Renal cortical epithelial cell (primary cell): ENCODE results near the gene NME7. TPM values are rescaled to one million over a fixed set of nuclear protein-coding genes. Genes with fewer than 3 reads are reported as not detected.
A peak's percentile ranks its signal among the peaks of the same experiment; 100 is the strongest.

Experiments
- DNase-seq: peaks from one replicate; pipeline ENCODE4 v3.0.0-alpha.2; 2011; ENCODE audit warnings: low read depth
- total RNA-seq: library from RNA; depleted of rRNA; stranded (reverse); fragments of >200 nt; gene quantifications from 2 replicates; pipeline ENCODE4 v1.2.3, GENCODE V29; 2014

The NME7 gene
- total RNA-seq, 1 donor from 2014 or later = 41.7 TPM

DNA sequence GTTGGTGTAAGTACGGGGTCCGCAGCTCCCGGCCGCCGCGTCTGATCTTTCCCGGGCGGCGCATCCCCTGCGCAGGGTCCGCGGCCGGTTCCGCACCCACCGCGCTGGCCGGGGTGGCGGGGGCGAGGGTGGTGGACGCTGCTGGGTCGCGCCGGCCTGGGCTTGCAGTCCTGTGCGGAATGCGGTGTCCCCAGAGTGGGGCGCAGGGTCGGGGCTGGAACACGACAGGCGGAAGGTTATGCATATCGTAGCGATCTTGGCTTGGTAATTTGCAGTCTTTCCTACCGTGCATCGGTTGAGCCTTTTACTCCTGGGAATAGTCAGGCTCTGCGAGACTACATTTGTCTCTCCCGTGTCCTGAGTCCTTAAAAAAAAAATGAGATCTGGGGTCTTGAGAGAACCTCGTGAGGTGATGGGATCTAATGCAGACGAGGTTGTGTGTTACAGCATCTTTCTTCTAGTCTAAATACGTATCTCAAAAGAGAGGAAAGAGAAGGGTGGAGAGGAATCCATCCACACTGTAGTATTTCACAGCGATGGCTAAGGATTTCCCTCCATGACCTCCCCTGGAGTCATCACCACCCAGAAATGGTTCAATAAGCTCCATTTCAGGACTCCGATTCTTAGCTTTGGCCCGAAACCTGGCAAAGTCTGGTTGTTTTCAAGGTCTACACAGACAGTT, 260.5 kb downstream of the NME7 start:
- no peak for DNase-seq

DNA sequence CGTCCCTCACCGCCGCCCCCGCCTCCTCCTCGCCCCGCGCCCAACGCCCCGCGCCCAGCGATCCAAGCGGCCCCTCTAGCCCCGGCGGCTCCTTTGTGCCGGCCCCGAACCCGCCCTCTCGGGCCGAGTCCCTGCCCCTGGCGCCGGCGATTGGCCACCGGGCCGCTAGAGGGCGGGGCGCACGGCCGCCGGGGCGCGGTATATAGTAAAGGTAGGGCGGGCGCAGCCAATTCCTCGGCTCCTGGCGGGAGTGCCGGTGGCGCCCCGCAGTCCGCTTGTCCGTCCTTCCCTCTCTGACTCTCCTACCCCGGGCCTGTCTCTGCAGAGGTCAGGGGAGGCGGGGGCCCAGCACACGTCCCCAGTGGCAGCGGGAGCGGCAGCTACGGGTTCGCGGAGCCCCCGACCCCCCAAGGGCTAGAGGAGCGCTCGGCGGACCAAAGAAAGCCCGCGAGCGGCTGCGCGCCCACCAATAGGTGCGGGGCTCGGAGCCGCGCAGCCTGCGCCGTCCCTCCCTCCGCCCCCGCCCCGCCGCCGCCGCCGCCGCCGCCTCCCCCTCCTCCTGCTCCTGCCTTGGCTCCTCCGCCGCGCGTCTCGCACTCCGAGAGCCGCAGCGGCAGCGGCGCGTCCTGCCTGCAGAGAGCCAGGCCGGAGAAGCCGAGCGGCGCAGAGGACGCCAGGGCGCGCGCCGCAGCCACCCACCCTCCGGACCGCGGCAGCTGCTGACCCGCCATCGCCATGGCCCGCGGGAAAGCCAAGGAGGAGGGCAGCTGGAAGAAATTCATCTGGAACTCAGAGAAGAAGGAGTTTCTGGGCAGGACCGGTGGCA, 261.3 kb downstream of the NME7 start, which contains the start of gene ATP1B1:
ATP1B1 (plus strand) TSS at position 596 of the 826 bp plus-strand sequence; CDS start at position 736, 140 bp downstream.
- no peak for DNase-seq

DNA sequence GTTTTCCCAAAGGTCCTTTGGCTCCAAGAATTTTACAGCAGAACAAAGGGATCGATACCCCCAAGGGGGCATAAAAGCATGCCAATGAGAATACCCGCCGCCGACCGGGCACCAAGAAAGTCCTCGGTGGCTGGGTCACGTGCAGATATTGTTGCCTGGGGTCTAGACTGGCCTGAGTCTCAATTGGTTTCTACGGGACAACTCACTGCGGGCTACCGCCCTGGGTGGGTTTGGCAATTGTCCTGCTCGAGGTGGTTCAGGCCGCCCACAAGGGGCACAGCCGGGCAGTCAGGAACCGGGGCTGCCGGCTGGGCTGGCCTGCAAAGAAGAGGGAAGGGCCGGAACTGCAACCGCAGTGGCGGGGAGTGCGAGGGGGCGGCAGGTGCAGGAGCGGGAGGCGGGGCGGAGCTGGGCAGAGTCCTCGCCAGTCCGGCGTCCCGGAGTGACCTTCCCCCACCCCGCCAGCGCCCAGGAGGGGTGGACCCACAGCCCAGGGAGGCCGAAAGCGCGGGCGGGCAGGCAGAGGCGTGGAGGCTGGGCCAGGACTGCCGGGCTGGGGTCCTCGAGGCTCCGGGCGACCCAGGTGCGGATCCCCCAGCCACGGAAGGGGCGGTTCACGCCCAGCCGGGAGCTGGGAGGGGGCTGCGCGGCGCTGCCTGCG, 262.0 kb downstream of the NME7 start:
- peak; percentile 77 for DNase-seq

DNA sequence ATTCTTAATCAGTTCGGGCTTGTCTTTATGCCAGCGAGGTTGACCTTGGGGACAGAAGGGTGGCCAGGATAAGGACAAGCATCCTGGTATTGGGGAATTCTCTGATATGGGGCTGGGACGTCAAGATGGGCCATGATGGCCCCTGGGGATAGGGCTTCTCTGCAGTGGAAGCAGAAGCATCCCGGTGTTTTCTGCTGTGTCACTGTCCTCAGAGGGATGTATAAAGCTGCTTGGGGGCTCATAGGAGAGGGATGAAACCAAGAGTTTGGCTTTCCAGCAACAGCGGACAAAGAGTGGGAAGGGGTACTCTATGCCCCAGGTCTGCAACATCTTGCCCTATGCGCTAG, 262.5 kb downstream of the NME7 start:
- no peak for DNase-seq

DNA sequence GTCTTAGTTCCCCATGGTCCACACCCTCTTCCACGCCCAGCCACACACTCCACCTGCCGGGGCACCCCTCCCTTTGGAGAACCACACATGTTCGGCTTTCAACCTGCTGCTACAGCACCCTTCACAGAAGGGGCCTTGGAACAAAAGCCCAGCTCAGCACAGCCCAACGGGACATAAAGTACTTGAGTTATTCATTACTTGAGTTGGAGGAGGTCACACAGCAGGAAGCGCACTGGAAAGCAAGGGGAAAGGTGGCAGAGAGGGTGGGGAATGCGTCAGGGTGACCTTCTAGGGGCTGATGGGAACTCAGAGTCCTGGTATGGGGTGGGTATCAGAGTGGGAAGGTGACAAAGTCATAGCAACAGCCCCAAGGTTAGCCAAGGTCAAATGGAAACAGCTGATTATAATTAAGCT, 264.1 kb downstream of the NME7 start:
- DNase-seq = peak; percentile 79

DNA sequence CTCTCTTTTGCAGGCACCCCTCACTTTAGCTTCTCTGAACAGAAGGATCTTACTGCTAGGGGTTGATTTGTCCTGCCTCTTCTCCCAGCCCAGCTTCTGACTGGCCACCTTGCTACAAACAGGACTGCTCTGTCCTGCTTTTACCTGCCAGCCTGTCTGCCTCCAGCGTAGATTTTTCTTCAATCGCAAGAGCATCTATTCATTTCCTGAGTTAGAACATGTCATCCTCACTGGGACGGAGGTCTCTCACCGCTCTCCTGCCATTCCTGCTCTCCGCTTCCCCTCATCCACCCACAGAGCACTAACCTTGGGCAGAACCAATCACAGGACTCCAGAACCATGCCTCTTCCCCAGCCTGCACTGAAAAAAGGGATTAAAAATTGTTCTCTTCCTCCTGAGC, 264.6 kb downstream of the NME7 start:
- no peak for DNase-seq

DNA sequence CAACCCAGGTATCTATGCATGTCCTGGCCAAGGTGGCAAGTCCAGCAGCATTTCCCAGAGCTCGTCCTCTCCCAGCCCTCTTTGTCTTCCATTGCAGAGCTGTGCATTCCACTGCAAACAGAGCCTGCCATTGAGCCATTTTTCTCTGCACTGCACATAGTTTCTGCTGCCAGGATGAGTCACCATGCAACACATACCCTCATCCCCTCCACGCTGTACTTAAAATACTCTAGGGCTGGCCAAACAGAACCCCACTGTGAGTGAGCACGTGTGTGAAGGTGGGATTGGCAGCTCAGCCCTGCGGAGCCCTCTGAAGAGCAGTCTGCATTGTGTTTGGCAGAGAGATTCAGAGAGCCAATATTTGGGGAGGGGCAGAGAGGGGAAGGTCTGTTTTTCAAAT, 265.0 kb downstream of the NME7 start:
- DNase-seq = peak; percentile 87

DNA sequence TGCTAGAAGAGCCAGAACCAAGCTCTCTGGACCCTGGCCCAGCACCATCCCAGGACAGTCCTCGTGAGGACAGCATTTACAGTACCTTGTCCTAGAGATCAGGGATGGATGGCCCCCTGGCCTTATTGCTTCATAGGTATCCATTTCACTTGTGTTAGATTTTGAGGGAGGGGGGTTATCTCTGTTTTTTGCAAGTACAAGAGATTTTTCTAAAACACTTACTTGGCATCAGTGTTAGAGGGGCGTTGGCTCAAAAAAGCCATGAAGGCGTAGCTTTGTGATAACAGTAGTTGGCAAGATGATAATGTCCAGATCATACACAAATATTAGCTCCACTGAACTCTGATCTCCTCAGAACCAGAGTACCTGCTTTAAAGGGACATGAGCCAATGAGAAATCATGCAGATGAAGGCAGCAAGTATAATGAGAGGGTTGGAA, 266.9 kb downstream of the NME7 start:
- no peak for DNase-seq

DNA sequence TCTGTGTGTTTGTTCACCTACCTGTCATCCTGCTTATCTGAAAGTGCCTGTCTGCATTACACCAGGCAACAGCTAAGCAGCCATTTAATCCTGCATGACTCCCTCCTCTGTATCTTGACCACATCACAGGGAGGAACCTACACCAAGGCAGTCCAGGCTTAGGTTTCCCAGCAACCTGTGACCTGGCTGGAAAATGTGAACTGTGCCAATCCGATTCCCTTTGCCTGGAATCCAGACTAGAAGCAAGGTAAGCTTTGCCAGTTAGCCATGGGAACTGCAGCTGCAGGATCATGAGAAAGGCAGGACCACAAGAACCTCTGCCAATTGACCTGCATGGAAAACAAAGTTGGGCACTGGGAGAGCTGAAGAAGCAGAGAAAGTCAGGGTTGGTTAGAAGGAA, 267.4 kb downstream of the NME7 start:
- DNase-seq = no peak

DNA sequence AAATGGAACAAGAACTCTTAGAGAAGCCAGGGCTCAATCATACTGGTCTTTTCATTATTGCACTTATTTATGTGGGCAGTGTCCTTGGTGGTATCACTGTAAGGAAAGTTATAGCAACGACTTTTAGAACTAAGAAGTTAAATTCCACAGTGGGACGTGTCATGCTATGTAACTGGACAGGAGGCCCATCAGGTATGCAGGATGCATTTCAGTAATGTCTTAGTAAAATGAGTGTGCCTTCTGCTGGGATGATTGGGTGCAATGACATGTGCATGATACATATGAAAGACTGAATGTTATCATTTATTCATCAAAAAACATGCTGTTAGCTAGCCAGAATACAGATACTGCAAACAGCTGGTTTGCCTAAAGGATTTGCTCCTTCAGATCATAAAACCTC, 268.0 kb downstream of the NME7 start:
- DNase-seq = no peak

DNA sequence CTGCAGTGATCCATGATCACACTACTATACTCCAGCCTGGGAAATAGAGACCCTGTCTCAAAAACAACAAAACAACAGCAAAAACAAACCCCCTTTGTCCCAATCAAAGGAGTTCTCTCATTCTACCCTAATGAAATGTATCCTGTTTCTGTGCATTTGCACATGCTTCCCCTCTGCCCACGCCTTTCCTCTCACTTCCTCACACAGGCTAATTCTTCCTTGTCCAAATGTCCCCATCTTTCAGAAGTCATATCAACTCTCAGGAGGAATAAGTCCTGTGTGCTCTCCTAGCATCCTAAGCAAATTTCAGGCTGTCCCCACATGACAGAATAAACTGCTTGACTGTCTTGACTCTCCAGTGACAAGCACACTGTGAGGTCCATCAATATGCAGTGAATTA, 269.2 kb downstream of the NME7 start:
- no peak for DNase-seq

DNA sequence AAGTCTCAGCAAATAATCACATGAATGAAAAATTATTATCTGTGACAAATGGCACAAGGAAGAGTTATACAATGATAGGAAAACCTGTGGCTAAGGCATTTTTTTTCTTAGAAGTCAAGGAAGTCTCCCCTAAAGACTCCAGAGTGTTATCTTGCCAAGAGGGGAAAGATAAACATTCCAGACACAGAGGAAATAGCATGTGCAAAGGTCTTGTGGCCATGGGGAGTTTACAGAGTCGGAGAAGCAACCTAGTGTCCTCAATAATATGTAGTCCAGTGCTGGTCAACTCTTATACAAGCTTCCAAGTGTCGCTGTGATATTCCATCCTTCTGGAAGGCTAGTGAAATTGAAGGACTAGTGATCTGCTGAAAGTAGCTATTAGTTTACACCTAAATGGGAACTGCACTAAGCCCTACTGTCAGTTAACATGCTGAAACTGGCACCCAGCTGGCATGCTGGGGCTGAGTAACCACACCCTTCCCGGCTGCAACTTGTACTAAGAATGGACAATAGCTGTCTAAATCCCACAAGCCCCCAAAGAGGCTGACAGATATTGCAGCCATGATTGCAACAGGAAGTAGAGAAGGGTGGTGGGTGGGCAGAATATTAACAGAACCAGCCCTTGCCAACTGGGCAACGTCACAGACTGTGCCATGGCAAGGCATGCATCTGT, 272.6 kb downstream of the NME7 start:
- no peak for DNase-seq

DNA sequence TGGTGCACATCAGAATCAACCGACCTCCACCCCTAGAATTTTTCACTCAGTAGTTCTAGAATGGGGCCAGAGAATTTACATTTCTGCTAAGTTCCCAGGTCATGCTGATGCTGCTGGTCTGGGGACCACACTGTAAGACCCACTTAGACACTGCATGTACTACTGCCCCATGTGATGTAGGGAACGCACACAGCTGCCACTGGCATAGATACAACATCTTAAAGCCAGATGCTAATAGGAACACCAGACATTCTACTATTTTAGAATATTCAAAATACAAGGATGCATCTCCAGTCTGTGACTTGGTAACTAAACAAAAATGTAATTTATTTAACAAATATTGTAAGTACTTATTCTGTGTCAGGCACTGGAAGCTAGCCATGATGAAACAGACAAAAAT, 275.2 kb downstream of the NME7 start:
- no peak for DNase-seq

DNA sequence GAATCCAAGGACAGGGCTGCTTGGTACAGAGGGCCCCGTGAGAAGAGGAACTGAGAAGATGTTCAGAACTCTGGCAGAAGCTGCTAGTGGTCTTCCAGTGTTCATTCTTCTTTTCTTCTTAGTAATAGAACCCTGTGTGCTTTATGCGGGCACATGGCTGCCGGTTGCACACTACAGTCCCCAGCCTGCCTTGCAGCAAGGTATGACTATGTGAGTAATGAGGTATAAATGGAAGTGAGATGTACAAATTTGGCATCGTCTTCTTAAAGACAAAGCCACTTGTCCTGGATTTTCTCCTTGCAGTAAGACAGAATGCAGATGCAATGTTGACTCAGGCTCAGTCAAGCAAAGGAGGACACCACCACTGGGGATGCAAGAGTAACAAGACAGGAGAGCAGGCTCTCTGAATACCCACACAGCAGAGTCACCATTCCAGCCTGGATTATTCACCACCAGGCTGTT, 276.1 kb downstream of the NME7 start:
- DNase-seq = peak; percentile 94

DNA sequence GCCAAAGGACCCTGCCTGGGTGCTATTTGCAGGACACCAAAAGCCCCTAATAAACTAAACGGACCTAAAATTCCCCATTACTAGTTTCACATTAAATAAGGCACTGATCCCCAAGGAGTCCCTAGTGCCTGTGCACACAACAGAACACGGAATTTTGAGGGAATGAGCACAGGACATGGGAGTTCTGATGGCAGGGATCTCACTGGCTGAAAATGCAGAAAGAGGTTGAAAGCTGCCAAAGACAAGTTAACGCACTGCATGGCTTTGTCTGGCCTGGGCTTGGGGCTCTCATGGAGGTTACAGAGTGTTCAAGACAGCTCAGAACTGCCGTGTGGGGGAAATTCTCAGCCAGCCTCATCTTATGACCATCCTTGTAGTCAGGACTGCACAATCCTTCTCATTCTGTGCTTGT, 276.7 kb downstream of the NME7 start:
- no peak for DNase-seq

DNA sequence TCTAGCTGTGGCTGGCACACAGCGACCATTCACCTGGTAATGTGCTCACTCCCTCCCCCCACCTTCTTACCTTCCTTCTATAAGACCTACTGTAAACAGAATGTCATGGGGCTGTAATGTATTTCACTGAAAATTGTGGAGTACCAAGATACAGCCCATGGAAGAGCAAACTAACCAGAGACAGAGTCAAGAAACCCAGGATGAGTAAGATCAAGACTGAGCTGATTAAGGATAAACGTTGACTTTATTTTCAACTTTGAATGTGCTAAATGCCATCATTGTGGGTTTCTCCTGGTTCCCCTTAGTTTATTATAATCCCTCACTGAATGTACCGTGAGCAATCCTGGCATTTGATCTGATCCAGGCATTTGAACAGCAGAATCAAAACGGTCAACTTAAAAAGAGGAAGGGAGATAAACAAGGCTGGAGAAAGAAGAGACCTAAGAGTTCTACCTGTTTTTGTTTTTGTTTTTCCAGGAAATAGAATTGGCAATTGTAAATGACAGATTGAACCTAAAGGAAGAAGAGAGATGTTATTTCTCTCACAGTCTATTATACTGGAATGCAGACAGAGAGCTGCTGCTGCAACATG, 277.2 kb downstream of the NME7 start:
- DNase-seq = no peak

DNA sequence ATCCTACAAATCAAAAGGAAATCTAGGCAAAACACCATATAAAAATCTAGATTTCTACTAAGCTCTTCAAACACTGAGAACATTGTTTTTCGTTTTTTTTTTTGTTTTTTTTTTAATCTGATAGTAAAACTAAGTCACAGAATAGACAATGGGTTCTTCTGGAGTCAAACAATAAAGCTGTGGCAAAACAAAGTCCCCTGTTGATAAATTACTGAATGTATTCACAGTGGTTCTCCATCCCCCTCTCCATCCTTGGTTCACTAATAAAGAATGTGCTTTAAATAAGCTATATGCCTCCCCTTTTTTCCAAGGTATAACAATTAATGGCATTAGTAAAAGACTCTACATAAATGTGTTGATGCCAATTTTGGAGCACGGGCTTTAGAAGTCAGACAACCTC, 277.8 kb downstream of the NME7 start:
- no peak for DNase-seq

DNA sequence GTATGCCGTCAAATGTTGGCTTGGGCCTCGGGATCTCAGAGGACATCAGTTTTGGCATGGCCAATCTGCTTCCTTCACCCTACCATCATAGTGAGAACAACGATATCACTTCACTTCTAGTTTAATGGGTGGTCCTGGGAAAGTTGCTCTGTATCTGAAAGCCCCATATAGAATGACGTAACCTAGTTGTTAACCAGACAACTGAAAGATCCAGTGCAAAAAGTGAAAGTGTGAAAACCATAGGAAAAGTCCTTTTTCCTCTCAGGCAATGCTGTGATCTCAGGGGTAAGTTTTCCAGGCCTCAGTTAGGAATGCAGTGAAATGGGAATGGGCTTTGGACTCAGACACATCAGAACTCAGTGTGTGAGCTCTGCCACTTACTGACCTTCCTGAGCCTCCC, 279.7 kb downstream of the NME7 start:
- DNase-seq = no peak

DNA sequence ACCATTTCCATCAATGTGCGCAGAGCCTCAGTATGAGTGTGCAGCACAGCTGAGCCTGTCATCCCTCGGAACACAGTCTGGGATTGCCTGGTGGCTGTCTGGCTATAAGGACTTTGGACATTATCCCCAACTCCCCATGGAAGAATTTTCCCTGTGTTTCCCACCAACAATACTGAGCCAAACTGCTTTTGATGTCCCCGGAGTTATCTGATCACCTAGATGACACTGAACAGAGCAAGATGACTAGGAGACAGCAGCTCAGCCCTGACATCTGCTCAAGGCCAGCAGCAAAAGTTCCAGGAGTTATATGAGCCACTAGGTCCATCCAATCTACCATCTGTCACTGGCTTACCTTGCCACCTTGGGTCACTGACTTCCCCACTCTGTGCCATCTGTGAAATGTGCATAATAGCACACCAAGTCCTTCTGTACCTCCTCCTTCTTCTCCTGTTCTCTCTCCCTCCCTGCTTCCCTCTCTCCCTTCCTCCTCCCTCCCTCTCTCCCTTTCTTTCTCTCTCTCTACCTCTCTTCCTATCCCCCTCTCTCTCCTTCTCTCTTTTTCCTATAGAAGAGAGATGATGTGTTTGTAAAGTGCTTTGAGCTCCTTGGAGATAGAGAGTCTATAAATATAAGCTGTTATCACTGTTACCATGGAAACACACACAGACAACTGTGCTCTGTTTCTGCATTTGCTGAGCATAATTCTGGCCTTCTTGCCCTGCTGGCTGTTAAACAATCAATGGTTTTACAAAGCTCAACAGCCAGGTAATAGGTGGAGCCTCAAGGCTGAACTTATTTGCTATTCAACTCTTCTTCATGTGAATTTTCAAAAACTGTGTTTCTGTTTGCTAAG, 280.8 kb downstream of the NME7 start:
- peak; percentile 68 for DNase-seq

DNA sequence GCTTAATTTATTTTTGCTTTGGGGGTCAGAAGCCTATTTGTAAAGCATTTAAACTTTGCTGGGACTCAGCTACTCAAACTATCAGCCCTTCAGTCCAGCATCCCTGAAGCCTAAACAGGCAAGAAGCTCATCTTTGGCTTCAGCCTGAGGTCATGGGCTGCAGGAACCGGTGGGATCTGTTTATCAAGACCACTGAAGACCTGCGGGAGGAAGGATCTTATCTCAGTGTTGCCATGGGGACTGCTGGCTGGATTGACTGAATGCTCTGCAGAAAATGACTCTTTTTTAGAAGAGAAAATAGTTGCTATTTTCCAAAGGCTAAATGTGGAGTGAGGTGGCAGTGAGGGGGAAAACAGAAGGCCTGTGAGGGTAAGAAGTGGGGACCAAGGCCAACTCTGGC, 281.7 kb downstream of the NME7 start:
- DNase-seq = no peak
